NCI-H187 (cell line): Measurements from ENCODE around the gene HIBCH.
"Not testable (repeated sequence)": the region's sequence is repeated elsewhere in the genome, so short reads cannot be mapped to it uniquely, and the experiment has no call there.

Source experiments
- DNase-seq, 2 experiments: peaks; one replicate each; lab custom pipeline; 2025; lab: John Stamatoyannopoulos, UW

Gene HIBCH

DNA sequence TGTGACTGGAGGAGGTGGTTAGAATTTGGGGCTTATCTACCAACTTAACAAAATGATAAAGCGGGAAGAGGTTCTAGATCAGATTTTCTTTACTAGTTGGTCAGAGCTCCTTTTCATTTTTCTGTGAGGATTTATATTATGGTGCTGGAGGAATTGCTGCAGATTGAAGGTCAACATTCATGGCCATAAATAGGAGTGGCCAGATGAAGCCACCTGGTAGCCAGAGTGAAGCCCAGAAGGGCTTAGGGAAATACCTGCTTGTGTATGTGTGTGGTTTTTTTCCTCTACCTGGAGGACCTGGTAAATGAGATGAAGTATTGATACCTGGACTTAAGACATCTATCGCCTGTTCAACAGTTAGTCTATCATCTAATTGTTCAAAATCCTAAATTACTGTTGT is 134.2 kb downstream of the HIBCH start:
- no peak for DNase-seq

DNA sequence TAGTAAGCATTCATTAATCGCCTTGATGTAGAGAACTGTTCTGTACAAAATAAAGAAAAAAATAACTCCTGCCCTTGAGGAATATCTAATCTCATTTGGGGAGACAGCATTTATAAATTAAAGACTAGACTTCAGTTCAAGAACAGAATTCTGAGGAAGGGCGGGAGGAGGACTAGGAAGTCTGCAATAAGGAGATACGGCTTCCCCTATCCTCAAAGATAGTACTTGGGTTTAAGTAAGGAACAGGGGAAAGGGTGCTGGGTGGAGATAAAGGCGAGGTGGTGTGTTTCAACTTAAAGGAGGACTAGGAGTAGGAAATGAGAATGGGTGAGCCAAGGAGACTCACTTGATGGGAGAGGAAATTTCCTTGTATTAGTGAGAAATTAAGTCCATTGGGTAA is 135.2 kb downstream of the HIBCH start:
- DNase-seq: no peak

DNA sequence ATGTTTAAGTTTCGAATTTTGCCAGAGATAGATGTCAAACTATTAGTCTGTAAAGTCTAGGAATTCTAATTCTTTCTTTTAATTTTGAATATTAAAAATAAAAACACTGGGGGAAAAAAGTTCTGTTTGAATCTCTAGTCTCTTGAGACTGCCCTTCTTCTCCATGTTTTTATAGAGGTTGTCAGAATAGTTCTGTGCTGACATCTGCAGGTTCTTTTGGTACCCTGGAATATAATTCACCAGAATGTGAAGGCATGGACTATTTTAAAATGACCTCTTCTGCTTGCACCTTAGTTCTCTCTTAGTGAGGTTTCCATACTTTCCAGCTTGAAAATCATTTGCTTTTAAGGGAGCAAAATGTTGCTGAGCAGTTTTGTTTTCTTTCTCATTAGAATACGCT is 136.1 kb downstream of the HIBCH start:
- DNase-seq: no peak

DNA sequence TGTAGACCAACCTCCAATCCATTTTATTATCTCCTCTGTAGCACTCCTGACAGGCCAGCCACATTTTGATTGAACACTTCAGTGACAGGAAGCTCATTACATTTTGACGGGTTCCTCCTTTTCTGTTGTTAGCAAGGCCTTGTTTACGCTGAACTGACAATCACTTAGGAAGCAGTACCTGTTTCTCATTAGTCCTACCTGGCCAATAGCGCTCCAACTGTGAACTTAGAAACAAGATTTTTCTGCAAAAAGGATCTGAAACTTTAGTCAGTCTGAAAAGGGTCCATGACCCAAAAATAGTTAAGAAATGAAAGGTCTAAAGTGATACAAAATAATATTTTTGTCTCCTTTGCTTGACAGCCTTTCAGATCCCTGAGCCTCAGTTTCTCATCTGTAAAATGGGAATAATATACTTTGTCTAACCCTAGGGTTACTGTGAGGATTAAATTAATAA is 137.5 kb downstream of the HIBCH start:
- DNase-seq: no peak

DNA sequence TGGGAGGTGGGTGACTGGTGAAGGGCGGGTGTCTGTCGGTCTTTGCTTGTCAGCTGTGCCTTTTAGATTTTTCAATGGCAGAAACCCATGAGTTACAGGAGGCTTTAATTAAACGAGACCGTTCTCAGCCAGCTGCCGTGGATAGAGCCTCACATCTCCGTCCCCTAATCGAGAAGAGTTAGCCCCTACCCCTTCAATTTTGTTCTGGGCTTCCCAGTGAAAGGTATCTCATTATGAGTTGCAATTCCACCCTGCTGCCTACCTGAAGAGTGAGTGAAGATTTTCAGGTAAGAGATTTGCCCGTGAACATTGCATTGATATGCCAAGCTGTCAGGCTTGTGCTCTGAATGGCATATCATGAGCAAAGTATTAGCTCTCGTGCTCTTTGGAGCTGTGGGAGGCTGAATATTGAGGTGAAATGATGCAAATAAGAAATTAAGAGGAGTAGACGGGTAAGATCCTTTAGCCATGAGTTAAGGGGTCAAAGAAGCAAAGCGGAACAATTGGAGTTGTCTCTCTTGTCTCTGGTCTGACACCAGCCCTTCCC is 138.4 kb downstream of the HIBCH start:
- no peak for DNase-seq

DNA sequence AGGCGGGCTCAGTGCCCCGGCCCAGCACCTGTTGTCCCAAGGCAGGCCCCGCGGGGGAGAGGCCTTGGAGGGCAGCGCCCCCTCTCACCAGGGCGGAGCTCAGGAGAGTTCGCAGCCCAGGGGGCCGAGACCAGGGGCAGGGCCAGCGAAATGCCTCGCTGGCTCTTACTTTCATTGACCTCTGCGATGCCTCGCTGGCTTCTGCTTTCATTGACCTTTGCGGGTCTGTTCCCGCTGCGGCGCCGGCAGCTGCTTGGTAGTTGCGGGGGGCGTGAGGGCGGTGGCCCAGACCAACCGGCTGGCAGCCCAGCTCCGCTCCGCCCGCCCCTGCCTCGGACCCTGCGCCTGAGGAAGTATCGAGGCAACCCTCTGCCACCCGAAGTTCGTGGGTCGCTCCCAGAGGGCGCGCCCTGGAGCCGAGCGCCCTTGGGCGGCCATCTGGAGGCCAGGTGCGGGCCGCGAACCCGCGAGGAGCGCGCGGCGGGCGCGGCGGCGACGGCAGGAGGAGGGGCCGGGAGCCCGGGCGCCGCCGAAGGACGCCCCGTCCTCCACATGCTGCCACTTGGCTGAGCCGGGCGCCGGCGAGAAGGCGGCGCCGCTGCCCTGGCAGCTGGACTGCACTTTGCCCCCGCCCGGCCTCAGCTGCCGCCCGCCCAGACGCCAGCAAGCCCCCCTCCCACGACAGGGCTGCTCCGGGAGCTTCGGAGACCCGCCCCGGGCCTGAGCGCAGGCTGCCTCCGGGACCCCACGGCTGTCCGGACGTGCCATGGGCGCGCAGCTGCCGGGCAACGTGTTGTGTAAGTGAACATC is 139.1 kb downstream of the HIBCH start:
- DNase-seq: no peak

DNA sequence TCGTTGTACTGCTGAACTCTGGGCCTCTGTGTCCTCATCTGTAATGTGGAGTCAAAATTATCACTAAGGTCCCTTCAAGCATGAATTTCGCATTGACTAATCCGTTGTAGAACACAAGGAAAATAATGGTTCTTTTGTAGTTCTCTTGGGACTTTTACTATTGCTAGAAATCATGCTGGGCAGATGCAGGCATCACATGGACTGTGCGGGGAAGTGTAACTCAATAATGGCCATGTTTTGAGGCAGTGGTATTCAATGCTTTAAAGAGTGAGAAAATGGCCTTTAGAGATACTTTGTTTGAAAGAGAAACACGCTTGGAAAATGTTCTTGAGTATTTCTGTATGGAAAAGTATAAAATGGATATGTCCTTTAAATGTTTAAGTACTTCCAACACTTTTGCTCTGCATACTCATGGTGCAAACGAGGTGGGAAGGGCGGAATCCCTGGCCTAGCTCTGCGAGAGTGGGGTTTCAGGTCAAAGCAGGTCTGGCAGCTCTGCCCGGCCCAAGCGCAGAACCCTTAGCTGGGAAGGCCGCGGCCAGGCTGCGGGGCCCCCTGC is 139.8 kb downstream of the HIBCH start:
- no peak for DNase-seq

DNA sequence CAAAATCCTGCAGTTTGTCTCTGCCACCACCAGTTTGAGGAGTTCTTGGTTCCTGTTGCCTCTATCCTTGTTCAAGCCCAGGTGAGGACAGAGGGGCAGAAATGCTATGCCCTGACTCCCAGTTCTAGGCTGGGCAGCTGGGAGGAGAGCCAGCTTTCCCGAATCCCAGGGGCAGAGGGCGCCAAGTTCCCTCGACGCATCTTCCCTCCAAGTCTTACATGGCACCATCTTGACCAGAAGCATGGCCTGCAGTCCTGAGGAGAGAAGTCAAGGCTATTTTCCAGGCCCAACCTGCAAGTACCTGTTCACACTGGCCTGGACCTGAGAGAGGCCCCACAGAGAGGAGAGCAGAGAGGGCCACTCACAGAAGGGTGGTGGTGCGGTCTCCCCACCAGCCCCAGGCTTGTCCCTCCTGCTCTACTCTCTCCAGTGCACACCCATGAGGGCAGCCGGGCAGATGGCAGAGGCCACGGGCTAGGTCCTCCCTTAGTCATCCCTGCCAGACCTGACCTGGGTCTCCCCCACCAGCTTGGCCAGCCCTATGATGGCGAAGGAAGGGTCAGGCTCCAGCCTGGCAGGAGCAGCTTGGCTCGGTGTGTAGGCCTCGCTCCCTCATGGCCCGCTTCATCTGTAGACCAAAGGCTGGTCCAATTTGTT is 141.4 kb downstream of the HIBCH start:
- no peak for DNase-seq

DNA sequence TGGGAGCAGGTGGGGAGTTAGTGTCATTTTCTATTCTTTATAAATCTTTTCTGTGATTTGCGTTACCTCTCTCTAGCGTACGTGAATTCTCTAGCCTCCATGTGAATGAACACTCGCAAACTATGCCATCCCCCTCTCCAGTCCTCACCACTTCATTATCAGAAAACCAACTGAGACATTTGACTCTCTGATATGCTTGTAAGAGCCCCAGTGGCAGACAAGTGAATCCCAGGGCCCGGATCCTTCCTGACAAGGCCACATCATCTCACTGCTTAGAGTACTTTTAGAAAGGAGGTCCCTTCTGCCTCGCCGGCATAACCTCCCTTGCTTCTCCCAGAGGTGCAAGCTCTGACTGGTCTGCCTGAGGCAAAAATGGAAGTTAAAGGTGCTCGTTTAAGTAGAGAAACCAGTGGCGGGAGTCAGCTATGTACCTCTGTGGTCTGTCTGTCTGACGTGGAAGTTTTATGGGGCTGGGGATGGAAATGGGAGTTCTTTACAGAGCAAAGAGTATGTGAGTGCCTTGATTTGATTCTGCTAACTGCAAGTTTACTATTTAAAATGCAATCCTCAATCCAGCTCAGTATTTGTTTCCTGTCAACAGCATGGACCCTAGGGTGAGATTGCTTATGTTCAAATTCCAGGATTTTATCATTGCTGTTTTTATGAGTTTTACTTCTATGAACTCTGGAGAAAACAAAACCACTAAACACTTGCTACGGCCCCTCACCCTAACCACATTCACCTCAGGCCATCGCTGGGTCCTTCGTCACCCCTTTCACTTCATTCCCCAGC is 142.2 kb downstream of the HIBCH start:
- DNase-seq: no peak

DNA sequence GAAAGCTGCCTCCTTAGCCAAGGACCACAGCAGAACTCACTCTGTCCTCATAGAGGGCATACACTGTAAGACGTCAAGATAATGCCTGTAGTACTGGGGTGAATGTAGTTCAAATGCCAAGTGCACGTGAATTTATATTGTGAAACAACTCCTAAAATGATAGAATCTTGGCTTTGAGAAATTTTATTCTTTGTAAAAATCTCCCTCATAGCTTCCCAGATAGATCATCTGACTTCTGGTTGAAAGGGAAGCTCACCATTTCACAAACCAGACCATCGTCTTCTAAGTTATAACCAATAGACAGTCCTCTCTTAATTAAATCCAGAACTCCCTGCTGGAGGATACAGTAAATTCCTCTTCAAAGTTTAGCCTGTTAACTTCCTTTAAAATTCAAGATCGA is 146.2 kb downstream of the HIBCH start:
- no peak for DNase-seq

DNA sequence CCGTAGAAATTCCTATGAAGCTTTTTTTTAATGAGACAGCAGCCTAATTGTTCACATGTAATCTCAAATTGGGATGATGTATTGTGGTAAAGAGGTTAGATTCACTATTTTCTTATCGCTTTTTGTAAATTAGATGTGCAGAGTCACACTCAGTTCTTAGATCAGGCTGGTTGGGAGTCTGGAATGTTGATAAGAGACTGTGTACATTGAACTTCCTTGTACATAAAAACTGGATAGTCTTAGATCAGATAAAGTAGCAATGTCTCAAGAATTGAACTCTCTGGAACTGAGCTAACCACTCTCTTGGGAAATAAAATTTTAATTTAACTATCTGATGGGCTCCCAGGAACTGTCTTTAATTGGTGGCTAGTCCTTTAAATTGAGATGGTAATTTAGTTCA is 149.0 kb downstream of the HIBCH start:
- no peak for DNase-seq

DNA sequence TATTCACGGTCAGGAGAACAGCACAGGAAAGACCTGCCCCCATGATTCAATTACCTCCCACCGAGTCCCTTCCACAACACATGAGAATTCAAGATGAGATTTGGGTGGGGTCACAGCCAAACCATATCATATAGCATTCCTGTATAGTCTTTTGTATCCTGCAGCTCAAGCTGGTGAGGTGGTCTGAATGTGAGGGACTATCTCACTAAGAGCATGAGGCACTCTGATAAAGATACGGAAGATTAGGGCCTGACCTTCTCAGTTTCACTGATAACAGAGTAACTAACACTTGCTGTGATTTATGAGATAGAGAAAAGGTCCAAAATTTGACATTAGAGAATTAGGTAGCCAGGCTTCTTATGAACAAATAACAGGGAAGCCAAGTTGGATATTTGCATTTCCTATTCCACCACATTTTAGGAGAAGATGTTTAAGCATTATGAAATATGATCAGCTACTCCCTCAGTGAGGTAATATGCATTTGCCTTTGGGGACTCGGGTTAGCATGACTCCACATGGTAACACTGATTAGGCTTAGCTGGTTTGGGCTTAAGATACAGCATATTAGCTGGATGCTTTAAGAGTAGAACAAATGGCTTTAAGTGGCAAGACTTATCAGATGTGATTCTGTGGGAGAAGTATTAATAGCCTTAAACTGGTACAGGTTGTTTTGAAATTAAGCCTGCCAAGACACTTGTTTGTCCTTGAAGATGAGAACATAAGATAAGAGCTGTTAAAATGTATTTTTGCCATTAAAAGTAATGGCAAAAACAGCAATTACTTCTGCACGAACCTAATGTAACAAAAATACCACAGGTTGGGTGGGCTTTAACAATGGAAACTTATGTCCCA is 150.2 kb downstream of the HIBCH start:
- DNase-seq: no peak

DNA sequence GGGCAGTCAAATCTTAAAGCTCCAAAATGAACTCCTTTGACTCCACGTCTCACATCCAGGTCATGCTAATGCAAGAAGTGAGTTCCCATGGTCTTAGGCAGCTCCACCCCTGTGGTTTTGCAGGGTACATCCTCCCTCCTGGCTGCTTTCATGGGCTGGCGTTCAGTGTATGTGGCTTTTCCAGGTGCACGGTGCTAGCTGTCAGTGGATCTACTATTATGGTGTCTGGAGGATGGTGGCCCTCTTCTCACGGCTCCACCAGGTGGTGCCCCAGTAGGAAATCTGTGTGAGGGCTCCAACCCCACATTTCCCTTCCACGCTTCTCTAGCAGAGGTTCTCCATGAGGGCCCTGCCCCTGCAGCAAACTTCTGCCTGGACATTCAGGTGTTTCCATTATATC is 151.9 kb downstream of the HIBCH start:
- DNase-seq: no peak

DNA sequence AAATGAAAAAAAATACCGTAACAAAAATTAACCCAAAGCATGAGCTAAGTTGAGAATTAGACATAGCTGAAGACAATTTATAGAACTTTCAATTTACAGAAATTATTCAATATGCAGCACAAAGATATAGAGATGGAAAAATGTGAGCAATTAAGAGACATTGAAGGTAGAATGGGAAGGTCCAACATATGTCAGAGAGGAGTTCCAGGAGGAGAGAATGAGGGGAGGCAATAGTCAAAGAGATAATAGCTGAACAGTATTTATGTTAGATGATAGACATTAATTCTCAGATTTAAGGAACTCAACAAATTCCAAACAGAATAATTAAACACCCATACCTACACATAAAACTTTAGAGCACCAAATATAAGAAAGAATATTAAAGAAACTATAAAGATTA is 154.1 kb downstream of the HIBCH start:
- no peak for DNase-seq

DNA sequence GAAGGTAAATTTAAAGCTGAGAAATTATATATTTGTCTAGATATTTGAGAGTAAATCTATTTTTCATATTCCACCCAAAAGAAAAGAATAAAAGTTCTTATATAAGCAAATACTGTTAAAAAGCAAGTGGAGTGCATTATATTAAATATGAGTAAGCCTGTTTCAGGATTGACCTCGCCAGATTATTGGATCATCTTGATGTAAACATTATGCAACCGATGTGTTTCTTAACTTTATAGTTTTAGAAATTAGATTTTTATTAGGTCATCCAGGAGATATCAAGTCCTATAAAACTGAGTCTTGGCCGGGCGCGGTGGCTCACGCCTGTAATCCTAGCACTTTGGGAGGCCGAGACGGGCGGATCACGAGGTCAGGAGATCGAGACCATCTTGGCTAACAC is 156.8 kb downstream of the HIBCH start:
- no peak for DNase-seq

DNA sequence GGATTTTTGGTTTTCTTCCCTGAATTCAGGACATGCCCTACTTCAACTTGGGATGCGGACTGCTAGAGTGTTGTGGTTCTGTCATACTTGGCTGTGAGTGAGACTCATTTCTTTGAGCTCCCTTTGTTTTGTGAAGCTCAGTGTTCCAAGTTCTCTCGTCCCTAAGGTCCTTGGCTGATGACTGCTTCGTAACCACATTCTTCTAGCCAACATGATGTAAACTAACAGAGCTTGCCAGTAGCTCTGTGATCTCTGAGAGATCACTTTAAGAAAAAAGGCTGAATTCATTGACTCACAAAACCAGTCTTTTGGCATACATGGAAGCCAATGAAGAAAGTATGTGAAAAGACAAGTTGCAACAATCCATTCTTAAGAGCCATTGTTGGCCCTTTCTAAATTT is 160.2 kb downstream of the HIBCH start:
- DNase-seq: no peak

DNA sequence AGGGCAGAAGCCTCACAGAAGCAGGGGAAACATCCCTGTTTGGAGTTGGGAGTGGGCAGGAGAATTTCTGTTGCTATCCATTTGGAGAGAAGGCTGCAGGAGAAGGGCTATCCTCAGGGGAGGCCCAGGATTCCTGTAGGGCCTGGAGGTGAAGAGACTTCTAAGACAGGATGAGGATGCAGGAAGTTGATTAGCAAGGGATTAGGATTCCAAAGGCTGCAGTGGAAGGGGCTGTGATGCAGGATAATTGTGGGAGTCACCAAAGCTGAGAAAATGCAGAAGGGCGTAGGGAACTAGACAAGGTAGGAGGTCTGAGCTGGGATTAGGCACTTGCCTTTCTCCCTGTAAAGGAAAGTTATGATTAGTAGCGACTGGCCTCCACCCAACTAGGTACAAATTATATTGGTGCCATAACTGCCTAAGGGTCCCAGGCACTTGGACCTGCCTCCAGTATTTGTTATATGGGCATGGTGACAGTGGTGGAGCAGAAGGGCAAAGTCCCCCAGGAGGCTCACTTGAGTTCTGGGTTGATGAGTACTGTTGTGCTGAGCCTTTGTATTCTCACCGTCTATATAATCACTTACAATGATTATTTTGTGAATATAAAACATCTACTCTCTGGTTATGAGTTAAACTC is 160.7 kb downstream of the HIBCH start:
- DNase-seq: no peak

DNA sequence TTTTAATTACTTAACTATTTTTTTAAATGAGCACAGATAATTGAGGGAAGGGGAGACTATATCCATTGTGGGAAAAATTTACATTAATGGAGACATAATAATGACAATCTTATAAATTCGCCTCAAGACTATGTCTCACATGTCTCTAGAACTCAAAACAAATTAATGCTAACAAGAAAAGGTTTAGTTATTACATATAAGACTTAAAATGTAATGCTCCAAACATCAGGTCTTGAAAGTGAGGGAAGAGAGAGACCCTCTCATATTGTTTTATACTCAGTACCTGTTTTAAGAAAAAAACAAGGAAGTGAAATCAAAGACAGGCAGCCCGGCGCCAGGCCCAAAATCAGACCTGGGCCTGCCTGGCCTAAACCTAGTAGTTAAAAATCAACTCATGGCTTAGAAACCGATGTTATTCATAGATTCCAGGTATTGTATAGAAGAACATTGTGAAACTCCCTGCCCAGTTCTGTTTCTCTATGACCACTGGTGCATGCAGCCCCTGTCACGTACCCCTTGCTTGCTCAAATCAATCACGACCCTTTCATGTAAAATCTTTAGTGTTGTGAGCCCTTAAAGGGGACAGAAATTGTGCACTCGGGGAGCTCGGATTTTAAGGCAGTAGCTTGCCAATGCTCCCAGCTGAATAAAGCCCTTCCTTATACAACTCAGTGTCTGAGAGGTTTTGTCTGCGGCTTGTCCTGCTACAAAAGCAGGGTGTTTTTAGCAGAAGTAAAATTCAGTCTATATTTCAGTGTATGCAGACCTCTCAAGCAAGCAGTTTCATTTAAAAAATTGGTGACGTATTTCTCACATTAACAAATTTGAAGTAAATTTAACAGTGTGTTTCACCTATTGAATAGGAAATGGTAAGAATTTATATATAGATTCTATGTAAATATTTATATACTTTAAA is 161.8 kb downstream of the HIBCH start:
- not testable (repeated sequence) for DNase-seq

DNA sequence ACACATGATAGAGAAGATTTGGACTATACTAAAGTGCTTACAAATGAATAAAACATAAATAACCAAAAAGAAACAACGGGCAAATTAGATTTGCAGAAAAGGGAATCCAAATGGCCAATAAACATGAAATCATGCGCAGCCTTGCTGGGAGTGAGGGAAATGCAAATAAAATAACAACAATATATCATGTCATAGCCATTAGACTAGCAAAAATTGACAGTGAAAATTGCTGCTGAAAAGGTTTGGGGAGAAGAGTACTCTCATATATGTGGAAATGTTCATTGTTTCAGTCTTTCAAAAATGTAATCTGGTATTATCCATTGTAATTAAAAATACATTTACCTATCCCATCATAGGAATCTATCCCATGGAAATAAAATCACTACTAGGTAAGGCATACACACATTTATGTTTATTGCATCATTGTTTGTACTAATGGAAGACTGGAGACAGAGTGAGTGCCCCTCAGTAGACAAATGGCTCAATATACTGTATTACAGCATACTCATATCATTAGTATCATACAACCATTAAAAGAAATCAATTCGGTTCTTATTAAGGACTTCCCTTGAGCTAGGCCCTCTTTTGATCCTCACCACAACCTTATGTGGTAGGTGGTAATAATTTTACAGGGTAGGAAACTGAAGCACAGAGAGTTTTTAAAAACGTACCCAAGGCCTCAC is 163.0 kb downstream of the HIBCH start:
- no peak for DNase-seq
